GM12865 (cell line): Measurements from ENCODE around the gene SNRNP200.
A peak's percentile ranks its signal among the peaks of the same experiment; 100 is the strongest.
"Not testable (repeated sequence)": the region's sequence is repeated elsewhere in the genome, so short reads cannot be mapped to it uniquely, and the experiment has no call there.

ENCODE experiments used
- DNase-seq: peaks from one replicate; pipeline ENCODE4 v3.0.0; 2010; ENCODE audit warnings: low read depth
- H3K4me3 ChIP-seq: 2 replicates; pipeline ENCODE4 v1.5.1; 2011; ENCODE audit warnings: mild to moderate bottlenecking, low read depth, low read length, control low read depth
- TF ChIP-seq, protein P1 (sequence below): IDR thresholded peaks from 2 replicates; pipeline ENCODE4 v1.5.1; 2011; ENCODE audit warnings: low read length, control low read depth, low read depth, inconsistent platforms; ENCODE audit not compliant: insufficient read depth; ENCODE audit errors: missing control alignments

The SNRNP200 gene

DNA sequence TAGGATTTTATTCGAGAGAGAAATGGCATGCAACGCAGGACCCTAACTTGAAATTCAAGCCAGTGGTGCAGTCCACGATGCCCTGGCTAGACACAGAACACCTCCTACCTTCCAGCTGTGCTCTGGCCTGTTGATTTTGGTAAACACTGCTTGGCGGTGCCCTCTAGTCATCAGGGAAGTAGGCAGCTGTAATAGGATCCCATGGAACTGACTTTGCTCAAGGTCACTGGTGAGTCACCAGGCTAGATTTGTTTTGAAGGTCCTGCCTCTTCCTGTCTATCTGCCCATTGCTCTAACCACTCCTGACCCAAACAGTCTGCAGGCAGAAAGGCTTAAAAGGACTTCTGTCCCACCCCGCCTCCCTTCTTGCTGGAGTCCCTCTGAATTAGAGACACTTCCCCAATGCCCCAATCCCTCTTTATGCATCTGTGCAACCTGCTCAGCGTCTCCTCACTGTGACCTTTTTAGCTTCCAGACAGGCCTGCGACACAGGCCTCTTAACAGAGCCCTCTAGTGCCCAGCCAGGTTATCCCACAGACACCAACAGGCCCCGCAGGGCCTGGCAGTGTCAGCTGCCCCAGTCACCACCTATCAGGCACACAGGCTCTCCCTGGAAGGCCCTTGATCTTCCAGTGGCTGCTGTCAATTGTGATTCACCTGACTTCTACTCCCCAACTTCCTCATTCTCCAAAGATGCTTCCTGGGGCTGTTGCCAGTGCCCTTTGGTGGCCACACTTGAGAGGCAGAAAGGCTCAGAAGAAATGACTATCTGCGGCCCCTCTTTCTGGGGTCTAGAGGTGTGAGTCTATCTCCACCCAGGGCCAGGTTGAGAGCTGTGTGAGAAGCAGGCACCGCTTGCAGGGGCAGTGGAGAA is 44.7 kb downstream of the SNRNP200 start:
- H3K4me3 ChIP-seq = no peak overlapping the region
- DNase-seq = peak; percentile 68
- TF ChIP-seq, protein P1, sequence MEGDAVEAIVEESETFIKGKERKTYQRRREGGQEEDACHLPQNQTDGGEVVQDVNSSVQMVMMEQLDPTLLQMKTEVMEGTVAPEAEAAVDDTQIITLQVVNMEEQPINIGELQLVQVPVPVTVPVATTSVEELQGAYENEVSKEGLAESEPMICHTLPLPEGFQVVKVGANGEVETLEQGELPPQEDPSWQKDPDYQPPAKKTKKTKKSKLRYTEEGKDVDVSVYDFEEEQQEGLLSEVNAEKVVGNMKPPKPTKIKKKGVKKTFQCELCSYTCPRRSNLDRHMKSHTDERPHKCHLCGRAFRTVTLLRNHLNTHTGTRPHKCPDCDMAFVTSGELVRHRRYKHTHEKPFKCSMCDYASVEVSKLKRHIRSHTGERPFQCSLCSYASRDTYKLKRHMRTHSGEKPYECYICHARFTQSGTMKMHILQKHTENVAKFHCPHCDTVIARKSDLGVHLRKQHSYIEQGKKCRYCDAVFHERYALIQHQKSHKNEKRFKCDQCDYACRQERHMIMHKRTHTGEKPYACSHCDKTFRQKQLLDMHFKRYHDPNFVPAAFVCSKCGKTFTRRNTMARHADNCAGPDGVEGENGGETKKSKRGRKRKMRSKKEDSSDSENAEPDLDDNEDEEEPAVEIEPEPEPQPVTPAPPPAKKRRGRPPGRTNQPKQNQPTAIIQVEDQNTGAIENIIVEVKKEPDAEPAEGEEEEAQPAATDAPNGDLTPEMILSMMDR = peak; percentile 54

DNA sequence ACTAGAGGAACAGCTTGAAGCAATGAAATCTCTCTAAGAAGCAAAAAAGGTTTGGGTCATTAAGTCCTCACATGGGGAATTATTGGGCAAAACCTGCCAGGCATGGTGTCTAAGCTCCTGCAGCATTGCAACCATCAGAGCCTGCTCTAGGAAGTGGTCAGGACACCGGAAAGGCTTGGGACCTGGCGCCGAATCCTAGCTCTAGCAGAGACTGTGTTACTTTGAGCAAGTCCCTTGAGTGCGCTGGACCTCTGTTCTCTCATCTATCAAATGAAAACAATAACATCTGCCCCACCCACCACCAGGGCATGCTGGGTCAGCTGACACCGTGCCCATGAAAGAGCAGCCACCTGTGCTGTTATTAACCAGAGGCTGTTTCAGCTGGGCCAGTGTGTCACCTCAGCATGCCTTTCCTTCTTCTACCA is 45.8 kb downstream of the SNRNP200 start:
- TF ChIP-seq, protein P1 = no peak
- no peak overlapping the region for H3K4me3 ChIP-seq
- no peak for DNase-seq

DNA sequence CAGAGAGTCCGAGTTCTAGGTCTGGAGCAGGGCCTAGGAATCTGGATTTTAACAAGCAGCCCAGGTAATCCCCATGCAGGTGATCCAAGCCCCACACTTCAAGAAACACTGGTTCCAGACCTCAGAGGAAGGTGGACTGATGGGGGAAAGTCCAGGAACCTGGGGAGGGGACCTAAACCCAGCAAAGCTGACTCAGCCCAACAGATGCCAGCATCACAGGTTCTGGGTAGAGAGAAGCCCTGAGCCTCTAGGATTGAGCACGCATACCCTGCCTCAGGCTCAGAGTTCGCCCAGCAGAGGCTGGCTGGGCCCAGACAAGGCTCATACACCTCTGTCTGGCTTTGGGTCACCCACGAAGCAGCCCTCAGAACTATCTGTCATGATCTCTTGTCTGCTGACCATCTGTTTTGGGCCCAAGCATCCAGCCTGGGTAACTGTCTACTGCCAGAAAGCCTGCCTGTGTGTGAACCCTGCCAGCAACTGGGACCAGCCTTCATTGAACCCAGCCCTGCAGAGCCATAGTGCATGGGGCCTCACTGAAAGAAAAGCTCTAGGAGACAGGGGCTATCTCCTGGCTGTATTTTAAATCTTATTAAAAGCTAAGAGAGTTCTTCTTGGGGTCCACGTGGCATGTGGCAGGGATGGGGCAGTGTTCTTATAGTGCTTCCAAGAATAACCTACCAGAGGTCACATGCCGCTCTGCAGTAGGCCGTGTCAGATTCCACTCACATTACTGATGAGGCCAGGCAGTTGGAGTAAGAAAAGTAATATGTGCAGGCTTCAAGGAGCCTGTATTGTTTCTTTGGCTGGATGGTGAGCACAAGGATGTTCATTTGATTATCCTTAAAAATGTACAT is 47.0 kb downstream of the SNRNP200 start:
- TF ChIP-seq, protein P1 = no peak
- DNase-seq = no peak
- no peak overlapping the region for H3K4me3 ChIP-seq

DNA sequence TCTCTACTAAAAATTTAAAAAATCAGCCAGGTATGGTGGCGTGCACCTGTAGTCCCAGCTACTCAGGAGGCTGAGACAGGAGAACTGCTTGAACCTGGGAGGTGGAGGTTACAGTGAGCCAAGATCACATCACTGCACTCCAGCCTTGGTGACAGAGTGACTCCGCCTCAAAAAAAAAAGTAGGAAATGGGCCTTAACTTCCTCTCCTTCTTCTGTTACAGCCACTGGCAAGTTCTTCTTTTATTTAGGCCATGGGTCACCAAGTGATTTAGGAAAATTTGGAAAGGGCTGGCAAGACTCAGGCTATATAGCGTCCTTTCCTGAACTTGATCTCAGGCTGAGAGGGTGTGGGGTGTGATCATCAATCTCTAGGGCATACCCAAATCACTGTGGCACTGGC is 47.6 kb downstream of the SNRNP200 start:
- DNase-seq, H3K4me3 ChIP-seq: not testable (repeated sequence)

DNA sequence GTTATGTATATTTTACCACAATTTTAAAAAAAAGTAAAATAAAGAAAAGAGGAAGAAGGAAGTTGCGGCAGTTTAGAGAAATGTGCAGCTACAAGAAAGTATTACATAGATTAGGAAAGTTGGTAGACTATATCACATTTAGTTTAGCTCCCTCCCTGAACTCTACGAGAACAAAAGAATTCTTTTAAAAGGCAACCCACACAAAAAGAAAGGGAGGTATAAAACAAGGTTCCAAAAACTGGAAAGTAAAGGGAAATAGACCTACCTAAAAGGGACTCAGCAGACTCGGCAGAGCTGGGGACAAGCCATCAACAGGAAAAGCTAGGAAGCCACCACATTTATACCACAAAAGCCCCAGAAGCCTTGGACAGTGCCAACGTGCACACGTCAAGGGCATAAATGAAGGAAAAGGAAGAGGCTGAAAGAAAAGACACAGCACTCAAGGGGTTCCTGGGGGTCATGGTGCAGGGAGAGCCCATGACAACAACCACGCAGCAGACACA is 48.7 kb downstream of the SNRNP200 start:
- TF ChIP-seq, protein P1 = no peak
- H3K4me3 ChIP-seq = no peak overlapping the region
- no peak for DNase-seq

DNA sequence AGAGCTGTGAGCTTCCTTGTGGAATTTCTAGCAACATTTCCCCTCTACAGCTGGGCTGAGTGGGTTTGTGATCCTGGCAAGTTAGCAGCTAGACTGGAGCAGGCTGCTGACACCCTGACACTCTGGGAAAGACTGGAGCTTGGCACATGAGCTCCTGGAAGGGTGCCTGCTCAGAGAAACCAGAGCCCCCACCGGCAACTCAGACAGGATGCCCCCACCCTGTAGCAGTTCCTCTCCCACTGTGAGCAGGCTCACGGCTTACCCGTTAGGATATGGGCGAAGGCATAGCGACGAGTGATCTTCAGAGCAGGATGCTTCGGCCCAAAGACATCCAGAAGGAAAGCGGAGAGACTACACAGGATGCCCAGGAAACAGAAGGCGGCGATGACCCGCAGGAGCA is 50.8 kb downstream of the SNRNP200 start:
- no peak for DNase-seq
- H3K4me3 ChIP-seq = no peak overlapping the region
- TF ChIP-seq, protein P1 = no peak

DNA sequence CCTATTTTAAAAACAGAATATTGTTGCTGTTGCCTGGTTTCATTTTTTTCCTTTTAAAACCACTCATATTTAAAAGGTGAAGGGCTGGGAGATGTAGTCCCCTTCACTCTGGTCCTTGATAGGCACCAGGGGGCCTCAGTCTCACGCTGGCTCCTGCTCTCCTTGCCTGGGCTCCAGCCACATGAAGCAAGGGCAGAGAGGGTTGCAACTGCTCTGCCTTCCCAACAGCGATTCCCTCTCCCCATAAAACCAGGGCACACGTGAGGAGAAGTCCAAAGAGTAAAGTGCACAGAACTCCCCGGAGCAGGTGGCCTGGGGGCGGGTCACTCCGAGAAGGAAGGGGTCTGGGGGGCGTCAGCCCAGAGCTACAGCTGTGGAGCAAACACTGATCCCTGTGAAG is 52.3 kb downstream of the SNRNP200 start:
- H3K4me3 ChIP-seq = no peak overlapping the region
- TF ChIP-seq, protein P1 = no peak

More for the DNA sequence above, 52.3 kb downstream of the SNRNP200 start:
- DNase-seq = no peak
